Pericardium fibroblast (primary cell): ENCODE data around the gene CIB1. TPM values are rescaled to one million over a fixed set of nuclear protein-coding genes. Genes with fewer than 3 reads are reported as not detected.

ENCODE experiments used
- total RNA-seq: library from RNA; depleted of rRNA; stranded (reverse); fragments of >200 nt; gene quantifications from 2 replicates; pipeline ENCODE4 v1.2.3, GENCODE V29; 2015

CIB1 gene
- total RNA-seq, result 26.6 and 26.7 TPM in 2 replicates

GRCh38 chr15:90233387-90234095 is at the start of gene CIB1:
Gene CIB1, minus strand, starts transcription at chr15:90233941. Its CDS starts 56 bp downstream, at chr15:90233885.

DNA sequence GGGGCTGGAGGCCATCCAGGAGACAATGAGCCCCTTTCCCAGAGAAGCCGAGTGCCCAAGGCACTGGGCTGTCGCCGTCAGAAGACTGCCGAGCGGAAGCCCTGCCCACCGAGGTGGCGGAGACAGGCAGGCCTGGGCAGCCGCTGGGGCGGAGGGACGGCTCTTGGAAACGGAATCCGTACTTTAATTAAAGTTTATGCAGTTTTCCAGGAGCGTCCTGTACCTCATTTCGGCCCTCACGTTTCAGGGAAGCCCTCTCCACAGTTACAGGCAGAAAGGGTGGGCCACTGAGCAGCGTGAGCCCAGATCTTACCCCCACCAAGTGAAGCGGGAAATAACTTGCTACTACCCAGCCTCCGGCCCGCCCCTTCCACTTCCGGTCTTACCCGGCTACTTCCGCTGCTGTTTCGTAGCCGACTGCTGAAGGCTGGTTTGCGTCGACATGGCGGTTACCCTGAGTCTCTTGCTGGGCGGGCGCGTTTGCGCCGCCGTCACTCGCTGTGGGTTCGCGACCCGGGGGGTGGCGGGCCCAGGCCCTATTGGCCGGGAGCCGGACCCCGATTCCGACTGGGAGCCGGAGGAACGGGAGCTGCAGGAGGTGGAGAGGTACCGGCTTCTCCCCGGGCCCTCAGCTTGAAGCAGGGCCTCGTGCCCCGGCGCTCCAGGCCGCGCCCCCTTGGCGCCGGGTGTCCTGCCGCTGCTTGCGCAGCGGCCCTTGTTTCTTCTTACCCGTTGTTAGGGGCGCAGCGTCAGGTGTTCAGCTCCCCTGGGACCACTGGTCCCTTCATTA is 31.7 kb upstream of the CIB1 start, which contains the start of gene NGRN:
Gene NGRN (plus strand): TSS at position 402 of the 790 bp plus-strand sequence. CDS start 41 bp downstream, at position 443.

DNA sequence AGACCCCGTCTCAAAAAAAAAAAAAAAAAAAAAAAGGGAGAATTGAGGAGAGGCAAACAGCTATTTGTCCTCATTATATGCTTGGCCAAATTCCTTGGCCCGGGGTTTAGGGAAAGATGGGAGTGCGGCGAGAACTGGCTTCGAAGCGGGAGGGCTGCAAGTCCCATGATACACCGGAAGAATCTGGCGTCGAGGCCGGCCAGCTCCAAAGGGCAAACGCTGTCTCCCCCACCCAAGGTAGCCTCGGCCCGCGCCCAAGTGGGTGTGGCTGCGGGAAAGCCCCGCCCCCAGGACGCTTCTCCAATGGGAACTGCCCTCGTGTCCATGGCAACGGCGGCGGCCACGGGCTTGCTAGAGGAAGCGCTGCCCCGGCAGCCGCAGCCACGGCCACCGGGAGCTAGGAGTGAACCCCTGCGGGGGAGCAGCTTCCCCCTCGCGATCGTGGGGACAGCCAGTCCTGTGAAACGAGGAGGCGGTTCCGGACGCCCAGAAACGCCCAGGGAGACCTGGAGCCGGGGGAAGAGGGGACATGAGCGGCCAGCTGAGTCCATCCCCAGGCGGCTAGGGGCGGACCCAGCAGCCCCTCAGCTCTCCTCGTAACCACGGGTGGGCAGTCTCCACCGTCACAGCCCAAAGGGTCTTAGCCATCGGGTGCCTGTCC is 15.6 kb upstream of the CIB1 start, which contains the start of gene TTLL13:
Gene TTLL13 (plus strand): TSS at position 354 of the 661 bp plus-strand sequence. CDS start 1,075 bp downstream, outside the sequence.

GRCh38 chr15:90234096-90234988 is 601 bp upstream of the CIB1 start, which contains the start of gene GDPGP1:
Gene GDPGP1, plus strand, starts transcription at chr15:90234209. Its CDS starts 6,700 bp downstream, at chr15:90240909.

DNA sequence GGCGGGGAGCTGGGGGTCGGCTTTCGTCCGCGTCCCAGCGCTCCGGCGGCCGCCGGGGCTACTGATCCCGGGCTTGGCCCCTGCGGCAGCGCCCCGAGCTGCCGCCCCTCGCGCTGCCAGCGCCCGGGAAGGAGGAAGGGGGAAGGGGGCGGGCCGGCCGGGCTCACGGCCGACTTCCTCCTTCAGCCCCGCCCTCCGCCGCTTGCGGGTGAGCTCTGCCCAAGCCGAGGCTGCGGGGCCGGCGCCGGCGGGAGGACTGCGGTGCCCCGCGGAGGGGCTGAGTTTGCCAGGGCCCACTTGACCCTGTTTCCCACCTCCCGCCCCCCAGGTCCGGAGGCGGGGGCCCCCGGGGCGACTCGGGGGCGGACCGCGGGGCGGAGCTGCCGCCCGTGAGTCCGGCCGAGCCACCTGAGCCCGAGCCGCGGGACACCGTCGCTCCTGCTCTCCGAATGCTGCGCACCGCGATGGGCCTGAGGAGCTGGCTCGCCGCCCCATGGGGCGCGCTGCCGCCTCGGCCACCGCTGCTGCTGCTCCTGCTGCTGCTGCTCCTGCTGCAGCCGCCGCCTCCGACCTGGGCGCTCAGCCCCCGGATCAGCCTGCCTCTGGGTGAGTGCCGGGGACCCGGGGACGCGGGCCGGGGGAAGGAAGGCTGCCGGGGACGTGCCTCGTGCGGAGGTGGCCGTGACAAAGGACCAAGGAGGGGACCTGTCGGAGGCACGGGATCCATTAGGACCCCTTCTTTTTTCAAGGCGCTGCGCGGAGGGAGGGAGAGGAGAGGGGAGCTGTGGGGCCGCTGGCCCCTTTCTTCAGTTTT is 32.4 kb downstream of the CIB1 start, which contains the start of gene SEMA4B:
Gene SEMA4B (plus strand): TSS at position 201 of the 814 bp plus-strand sequence. CDS start 249 bp downstream, at position 450.

Other genes with a start within 250 kb of the CIB1 start
- gene ZNF710, start 232.6 kb downstream of the CIB1 start, total RNA-seq, result 5.8 and 8.3 TPM in 2 replicates
- 46.3 and 56.2 TPM in 2 replicates for gene IDH2, start 131.5 kb downstream of the CIB1 start, total RNA-seq
- gene SEMA4B, start 32.6 kb downstream of the CIB1 start, total RNA-seq, result 8.2 and 10.3 TPM in 2 replicates
- gene GDPGP1, start 268 bp upstream of the CIB1 start, total RNA-seq, result 1.8 and 7.9 TPM in 2 replicates
- gene TTLL13, start 15.6 kb upstream of the CIB1 start, total RNA-seq, result 0.23 TPM in 1 of 2 replicates, not detected in the other
- 66.9 and 68.1 TPM in 2 replicates for gene NGRN, start 31.7 kb upstream of the CIB1 start, total RNA-seq
- gene ZNF774, start 118.3 kb upstream of the CIB1 start, total RNA-seq, result 0.09 and 0.12 TPM in 2 replicates
- gene IQGAP1, start 154.3 kb upstream of the CIB1 start, total RNA-seq, result 75.9 and 109 TPM in 2 replicates